SK-N-SH treated with all-trans-retinoic acid at 6 μM for 48 hours (cell line): ENCODE measurements around the gene TRIM54.
"Not testable (repeated sequence)": the region's sequence is repeated elsewhere in the genome, so short reads cannot be mapped to it uniquely, and the experiment has no call there.

ENCODE experiments used
- ATAC-seq: fragments of 200-7000 bp; cut with Tn5 transposase; 3 replicates; pipeline ENCODE4 v1.9.1; 2020; ENCODE audit warnings: mild to moderate bottlenecking, moderate library complexity
- ARNTL ChIP-seq: fragments of 450-650 bp; formaldehyde crosslinking; IDR thresholded peaks from 2 replicates; pipeline ENCODE4 v1.5.0; 2020; ENCODE audit warnings: low read depth, mild to moderate bottlenecking, moderate library complexity, borderline replicate concordance
- BACH2 ChIP-seq: fragments of 250-450 bp; sonication (Bioruptor Pico); IDR thresholded peaks from 2 replicates; pipeline ENCODE4 v1.9.0; 2021; ENCODE audit warnings: mild to moderate bottlenecking, borderline replicate concordance
- CREB5 ChIP-seq: fragments of 250-450 bp; sonication (Bioruptor Pico); IDR thresholded peaks from 2 replicates; pipeline ENCODE4 v1.5.1; 2020; ENCODE audit warnings: low read depth, mild to moderate bottlenecking, moderate library complexity
- CSDC2 ChIP-seq: fragments of 250-450 bp; sonication (Bioruptor Pico); IDR thresholded peaks from 2 replicates; pipeline ENCODE4 v1.5.0; 2020; ENCODE audit warnings: mild to moderate bottlenecking, moderate library complexity
- ESRRG ChIP-seq: fragments of 250-450 bp; sonication (Bioruptor Pico); IDR thresholded peaks from 2 replicates; pipeline ENCODE4 v1.6.1; 2021; ENCODE audit warnings: mild to moderate bottlenecking
- GLIS3 ChIP-seq: fragments of 250-450 bp; sonication (Bioruptor Pico); IDR thresholded peaks from 2 replicates; pipeline ENCODE4 v1.5.0; 2020; ENCODE audit warnings: mild to moderate bottlenecking, moderate library complexity
- ISL1 ChIP-seq: fragments of 250-450 bp; sonication (Bioruptor Pico); IDR thresholded peaks from 2 replicates; pipeline ENCODE4 v2.1.2; 2022; ENCODE audit warnings: mild to moderate bottlenecking, moderate library complexity
- OSR1 ChIP-seq: fragments of 250-450 bp; sonication (Bioruptor Pico); IDR thresholded peaks from 2 replicates; pipeline ENCODE4 v1.8.0; 2022; ENCODE audit warnings: moderate library complexity, mild to moderate bottlenecking, inconsistent platforms
- POU6F1 ChIP-seq: fragments of 250-450 bp; sonication (Bioruptor Pico); IDR thresholded peaks from 2 replicates; pipeline ENCODE4 v1.8.0; 2021; ENCODE audit warnings: low read depth, mild to moderate bottlenecking, moderate library complexity, borderline replicate concordance
- TCF4 ChIP-seq: fragments of 250-450 bp; sonication (Bioruptor Pico); IDR thresholded peaks from 2 replicates; pipeline ENCODE4 v1.8.0; 2021; ENCODE audit warnings: mild to moderate bottlenecking, moderate library complexity, borderline replicate concordance
- TOX ChIP-seq: fragments of 250-450 bp; sonication (Bioruptor Pico); IDR thresholded peaks from 2 replicates; pipeline ENCODE4 v1.8.0; 2021; ENCODE audit warnings: mild to moderate bottlenecking, moderate library complexity, borderline replicate concordance
- ZC3H10 ChIP-seq: fragments of 250-450 bp; sonication (Bioruptor Pico); IDR thresholded peaks from 2 replicates; pipeline ENCODE4 v1.5.1; 2021; ENCODE audit warnings: mild to moderate bottlenecking, moderate library complexity
- ZFP3 ChIP-seq: fragments of 250-450 bp; sonication (Bioruptor Pico); IDR thresholded peaks from 2 replicates; pipeline ENCODE4 v1.5.0; 2020; ENCODE audit warnings: mild to moderate bottlenecking, moderate library complexity
- ZNF565 ChIP-seq: fragments of 450-650 bp; formaldehyde crosslinking; conservative IDR thresholded peaks from 2 replicates; pipeline ENCODE4 v1.5.0; 2020; ENCODE audit warnings: low read depth, mild to moderate bottlenecking, moderate library complexity
- ZNF70 ChIP-seq: fragments of 450-650 bp; formaldehyde crosslinking; IDR thresholded peaks from 2 replicates; pipeline ENCODE4 v1.5.0; 2020; ENCODE audit warnings: mild to moderate bottlenecking, moderate library complexity
- ZNF8 ChIP-seq: fragments of 450-650 bp; formaldehyde crosslinking; IDR thresholded peaks from 2 replicates; pipeline ENCODE4 v1.5.0; 2020; ENCODE audit warnings: mild to moderate bottlenecking, moderate library complexity
- TF ChIP-seq, protein P1 (sequence below): fragments of 250-450 bp; sonication (Bioruptor Pico); IDR thresholded peaks from 2 replicates; pipeline ENCODE4 v1.5.1; 2021; ENCODE audit warnings: mild to moderate bottlenecking, moderate library complexity
- TF ChIP-seq, protein P2 (sequence below): fragments of 250-450 bp; sonication (Bioruptor Pico); IDR thresholded peaks from 2 replicates; pipeline ENCODE4 v1.5.0; 2020; ENCODE audit warnings: mild to moderate bottlenecking, moderate library complexity

TRIM54 gene

DNA sequence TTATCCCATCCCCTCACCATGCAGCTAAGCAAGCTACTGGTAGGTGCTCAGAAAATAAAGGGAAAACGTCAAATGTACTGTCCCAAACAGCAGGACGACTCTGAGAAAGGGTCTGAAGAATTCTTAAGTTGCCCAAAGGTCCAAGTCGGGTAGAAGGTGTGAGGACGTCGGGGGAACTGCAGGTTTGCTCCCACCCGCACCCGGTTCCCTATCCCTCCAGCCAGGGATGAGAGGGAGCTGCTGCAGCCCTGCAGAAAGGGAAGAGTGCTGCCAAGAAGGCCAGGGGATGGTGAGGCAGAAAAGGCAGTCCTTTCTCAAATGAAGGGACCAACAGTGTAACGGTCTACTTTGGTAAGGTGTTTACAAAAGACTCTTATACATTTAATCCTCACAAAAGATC is 32.9 kb downstream of the TRIM54 start (continued):
- no peak for TF ChIP-seq CREB5 (CRISPR knock-in tag)
- TF ChIP-seq BACH2 (CRISPR knock-in tag), result no peak
- TF ChIP-seq ZC3H10 (CRISPR knock-in tag), result no peak
- TF ChIP-seq ESRRG (CRISPR knock-in tag), result no peak
- TF ChIP-seq, all 23 proteins: peak for 0

DNA sequence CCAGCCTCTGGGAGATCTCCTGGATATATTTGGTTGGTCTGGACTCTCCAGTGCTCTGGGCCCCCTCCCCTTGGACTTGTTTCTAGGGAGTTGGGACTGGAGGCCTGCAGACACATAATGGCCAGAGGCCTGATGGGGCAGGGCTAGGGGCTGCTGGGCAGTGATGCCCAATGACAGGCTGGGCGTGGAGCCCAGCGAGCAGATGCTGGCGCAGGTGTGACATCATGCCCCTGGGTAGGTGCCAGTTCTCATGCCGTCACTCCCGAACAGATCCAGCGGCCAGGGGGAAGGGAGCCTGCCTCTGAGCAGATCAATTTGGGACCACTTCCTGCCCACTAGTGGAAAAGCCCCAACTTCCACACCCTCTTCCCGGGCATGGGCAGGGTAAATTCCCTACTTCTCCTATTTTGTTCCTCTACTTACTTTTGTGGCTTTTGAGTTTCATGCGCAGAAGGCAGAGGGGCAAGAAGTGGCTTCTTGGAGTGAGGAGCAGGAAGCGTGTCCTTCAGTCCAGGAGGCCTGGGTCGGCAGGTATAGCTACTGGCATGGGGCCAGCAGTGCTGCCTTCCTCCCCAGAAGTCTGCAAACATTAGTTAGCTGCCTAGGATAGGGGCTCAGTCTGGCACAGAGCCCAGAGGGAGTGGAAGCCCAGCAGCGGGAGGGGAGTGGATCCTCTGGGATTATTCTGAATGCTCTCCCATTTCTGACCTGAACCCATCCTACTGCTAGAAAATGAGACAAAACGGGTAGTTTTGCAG is 34.6 kb downstream of the TRIM54 start:
- ATAC-seq, result no peak
- TF ChIP-seq ARNTL, result no peak
- no peak for TF ChIP-seq ESRRG (CRISPR knock-in tag)

DNA sequence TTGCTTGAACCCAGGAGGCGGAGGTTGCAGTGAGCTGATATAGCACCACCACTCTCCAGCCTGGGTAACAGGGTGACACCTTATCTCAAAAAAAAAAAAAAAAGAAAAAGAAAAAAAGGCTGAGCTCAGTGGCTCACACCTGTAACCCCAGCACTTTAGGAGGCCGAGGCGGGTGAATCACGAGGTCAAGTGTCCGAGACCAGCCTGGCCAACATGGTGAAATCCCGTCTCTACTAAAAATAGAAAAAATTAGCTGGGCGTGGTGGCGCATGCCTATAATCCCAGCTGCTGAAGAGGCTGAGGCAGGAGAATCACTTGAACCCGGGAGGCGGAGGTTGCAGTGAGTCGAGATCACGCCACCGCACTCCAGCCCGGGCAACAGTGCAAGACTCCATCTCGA is 37.6 kb downstream of the TRIM54 start:
- ATAC-seq, result not testable (repeated sequence)

DNA sequence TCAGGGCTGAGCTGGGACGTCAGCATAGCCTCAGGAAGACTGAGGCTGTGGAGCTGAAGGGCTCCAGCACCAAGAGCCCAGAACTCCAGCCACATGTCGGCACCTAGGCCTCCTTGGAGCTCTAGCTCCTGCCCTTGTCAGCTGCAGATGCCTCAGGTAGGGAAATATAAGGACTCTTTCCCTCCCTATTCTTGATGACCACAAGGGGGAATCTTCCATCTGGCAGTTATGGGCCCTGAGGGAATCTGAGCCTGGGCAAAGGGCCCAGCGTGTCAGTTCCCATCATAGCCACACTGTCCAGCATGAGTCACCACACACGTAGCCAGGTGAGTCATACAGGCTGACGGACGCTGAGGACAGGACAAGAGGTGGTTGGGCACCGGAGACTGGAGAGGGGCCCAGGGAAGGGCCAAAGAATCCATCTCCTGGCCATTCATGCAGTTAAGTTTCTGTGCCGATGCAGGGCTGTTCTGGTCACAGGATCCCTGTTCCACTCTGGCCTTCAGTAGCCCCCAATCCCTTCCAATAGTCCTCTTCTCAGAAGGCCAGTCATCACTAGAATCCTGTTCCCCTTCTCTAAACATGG is 38.8 kb downstream of the TRIM54 start:
- no peak for TF ChIP-seq ARNTL
- no peak for TF ChIP-seq TCF4
- TF ChIP-seq ZFP3 (CRISPR knock-in tag), result peak; percentile 81
- TF ChIP-seq ZNF565 (CRISPR knock-in tag), result no peak
- 0 out of 2 replicates have a peak, but pooled peaks have one; percentile 58 for TF ChIP-seq CREB5 (CRISPR knock-in tag)
- no peak for TF ChIP-seq ZNF8 (CRISPR knock-in tag)
- TF ChIP-seq, protein P1, sequence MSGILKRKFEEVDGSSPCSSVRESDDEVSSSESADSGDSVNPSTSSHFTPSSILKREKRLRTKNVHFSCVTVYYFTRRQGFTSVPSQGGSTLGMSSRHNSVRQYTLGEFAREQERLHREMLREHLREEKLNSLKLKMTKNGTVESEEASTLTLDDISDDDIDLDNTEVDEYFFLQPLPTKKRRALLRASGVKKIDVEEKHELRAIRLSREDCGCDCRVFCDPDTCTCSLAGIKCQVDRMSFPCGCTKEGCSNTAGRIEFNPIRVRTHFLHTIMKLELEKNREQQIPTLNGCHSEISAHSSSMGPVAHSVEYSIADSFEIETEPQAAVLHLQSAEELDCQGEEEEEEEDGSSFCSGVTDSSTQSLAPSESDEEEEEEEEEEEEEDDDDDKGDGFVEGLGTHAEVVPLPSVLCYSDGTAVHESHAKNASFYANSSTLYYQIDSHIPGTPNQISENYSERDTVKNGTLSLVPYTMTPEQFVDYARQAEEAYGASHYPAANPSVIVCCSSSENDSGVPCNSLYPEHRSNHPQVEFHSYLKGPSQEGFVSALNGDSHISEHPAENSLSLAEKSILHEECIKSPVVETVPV (CRISPR knock-in tag), result peak; percentile 40; the same call in 1 of the 2 replicates
- TF ChIP-seq, protein P2, sequence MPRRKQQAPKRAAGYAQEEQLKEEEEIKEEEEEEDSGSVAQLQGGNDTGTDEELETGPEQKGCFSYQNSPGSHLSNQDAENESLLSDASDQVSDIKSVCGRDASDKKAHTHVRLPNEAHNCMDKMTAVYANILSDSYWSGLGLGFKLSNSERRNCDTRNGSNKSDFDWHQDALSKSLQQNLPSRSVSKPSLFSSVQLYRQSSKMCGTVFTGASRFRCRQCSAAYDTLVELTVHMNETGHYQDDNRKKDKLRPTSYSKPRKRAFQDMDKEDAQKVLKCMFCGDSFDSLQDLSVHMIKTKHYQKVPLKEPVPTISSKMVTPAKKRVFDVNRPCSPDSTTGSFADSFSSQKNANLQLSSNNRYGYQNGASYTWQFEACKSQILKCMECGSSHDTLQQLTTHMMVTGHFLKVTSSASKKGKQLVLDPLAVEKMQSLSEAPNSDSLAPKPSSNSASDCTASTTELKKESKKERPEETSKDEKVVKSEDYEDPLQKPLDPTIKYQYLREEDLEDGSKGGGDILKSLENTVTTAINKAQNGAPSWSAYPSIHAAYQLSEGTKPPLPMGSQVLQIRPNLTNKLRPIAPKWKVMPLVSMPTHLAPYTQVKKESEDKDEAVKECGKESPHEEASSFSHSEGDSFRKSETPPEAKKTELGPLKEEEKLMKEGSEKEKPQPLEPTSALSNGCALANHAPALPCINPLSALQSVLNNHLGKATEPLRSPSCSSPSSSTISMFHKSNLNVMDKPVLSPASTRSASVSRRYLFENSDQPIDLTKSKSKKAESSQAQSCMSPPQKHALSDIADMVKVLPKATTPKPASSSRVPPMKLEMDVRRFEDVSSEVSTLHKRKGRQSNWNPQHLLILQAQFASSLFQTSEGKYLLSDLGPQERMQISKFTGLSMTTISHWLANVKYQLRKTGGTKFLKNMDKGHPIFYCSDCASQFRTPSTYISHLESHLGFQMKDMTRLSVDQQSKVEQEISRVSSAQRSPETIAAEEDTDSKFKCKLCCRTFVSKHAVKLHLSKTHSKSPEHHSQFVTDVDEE (CRISPR knock-in tag), result 0 out of 2 replicates have a peak, but pooled peaks have one; percentile 46
- TF ChIP-seq CSDC2, result peak; percentile 82; the same call in 1 of the 2 replicates
- peak; percentile 38; the same call in 1 of the 2 replicates for TF ChIP-seq ISL1
- TF ChIP-seq OSR1 (CRISPR knock-in tag), result no peak
- TF ChIP-seq ESRRG (CRISPR knock-in tag), result no peak
- TF ChIP-seq TOX, result peak; percentile 60; the same call in 1 of the 2 replicates
- 0 out of 2 replicates have a peak, but pooled peaks have one; percentile 67 for TF ChIP-seq POU6F1 (CRISPR knock-in tag)
- no peak for TF ChIP-seq ZNF70 (CRISPR knock-in tag)
- no peak for TF ChIP-seq GLIS3 (CRISPR knock-in tag)
- ATAC-seq, result peak; percentile 85
